ENCODE data around the gene ODF2.
"Not testable (repeated sequence)": the region's sequence is repeated elsewhere in the genome, so short reads cannot be mapped to it uniquely, and the experiment has no call there.

ODF2 gene

GRCh38 chr9:128422783-128423150 is 33.0 kb upstream of the ODF2 start:
- DNase-seq: no peak

GRCh38 chr9:128423356-128423755 is 32.5 kb upstream of the ODF2 start:
- not testable (repeated sequence) for DNase-seq

GRCh38 chr9:128424268-128424780 is 31.5 kb upstream of the ODF2 start:
- DNase-seq: no peak

- DNase-seq: no peak
These were observed 26.9 kb upstream of the ODF2 start for GRCh38 chr9:128428644-128429512.

GRCh38 chr9:128429513-128430086 is 26.2 kb upstream of the ODF2 start:
- no peak for DNase-seq

- DNase-seq: peak in 5 of 56 donors; percentile 10 to 23 (median 14)
These were observed 24.6 kb upstream of the ODF2 start for GRCh38 chr9:128431207-128431606.

- DNase-seq: no peak
These were observed 21.5 kb upstream of the ODF2 start for GRCh38 chr9:128434340-128434739.

GRCh38 chr9:128435611-128436010 is 20.2 kb upstream of the ODF2 start:
- DNase-seq: no peak

- DNase-seq: peak in 52 of 56 donors; percentile 17 to 84 (median 57)
These were observed 17.3 kb upstream of the ODF2 start for GRCh38 chr9:128438343-128439109.

GRCh38 chr9:128439273-128439672 is 16.5 kb upstream of the ODF2 start:
- no peak for DNase-seq

- DNase-seq: no peak
These were observed 13.7 kb upstream of the ODF2 start for GRCh38 chr9:128442150-128442549.

GRCh38 chr9:128446505-128446904 is 9.3 kb upstream of the ODF2 start:
- not testable (repeated sequence) for DNase-seq

- no peak for DNase-seq
These were observed 7.1 kb upstream of the ODF2 start for GRCh38 chr9:128448746-128449145.

- no peak for DNase-seq
These were observed 815 bp upstream of the ODF2 start for GRCh38 chr9:128454991-128455390.

GRCh38 chr9:128456613-128457061 is 831 bp downstream of the ODF2 start:
- DNase-seq: peak in 51 of 56 donors; percentile 7 to 76 (median 38)

GRCh38 chr9:128457207-128457606 is 1.4 kb downstream of the ODF2 start:
- no peak for DNase-seq

GRCh38 chr9:128459011-128459410 is 3.2 kb downstream of the ODF2 start:
- no peak for DNase-seq

GRCh38 chr9:128469070-128469469 is 13.3 kb downstream of the ODF2 start:
- no peak for DNase-seq

- DNase-seq: peak in 2 of 56 donors; percentile 14 to 28
These were observed 14.8 kb downstream of the ODF2 start for GRCh38 chr9:128470560-128470959.

- no peak for DNase-seq
These were observed 17.3 kb downstream of the ODF2 start for GRCh38 chr9:128473104-128473503.

GRCh38 chr9:128475867-128476266 is 20.1 kb downstream of the ODF2 start:
- no peak for DNase-seq

GRCh38 chr9:128479262-128479661 is 23.5 kb downstream of the ODF2 start:
- no peak for DNase-seq

Data from amygdala (tissue), 56 donors.